HEK293 (cell line): ENCODE measurements around the gene ZFP3.
A peak's percentile ranks its signal among the peaks of the same experiment; 100 is the strongest.
"Not testable (repeated sequence)": the region's sequence is repeated elsewhere in the genome, so short reads cannot be mapped to it uniquely, and the experiment has no call there.

Experiments
- CTCF ChIA-PET: fragments of 350-600 bp; formaldehyde crosslinking; extraction: SDS; loops from one replicate; lab custom pipeline; 2021; ENCODE audit warnings: antibody characterized with exemption; lab: Yijun Ruan, JAX
- POLR2A ChIA-PET: fragments of 300-600 bp; formaldehyde crosslinking; extraction: SDS; loops from one replicate; lab custom pipeline; 2020; ENCODE audit warnings: antibody characterized with exemption, inconsistent platforms; lab: Yijun Ruan, JAX
- H3K27ac ChIP-seq: fragments of 200-500 bp; sonication (Bioruptor generic); 2 replicates; pipeline ENCODE4 v1.5.1; 2014; ENCODE audit warnings: low read depth, low read length, control low read depth, inconsistent platforms; ENCODE audit errors: extremely low read depth
- H3K36me3 ChIP-seq, 2 experiments: fragments of 200-500 bp in 1 of 2; sonication (Bioruptor generic) in 1 of 2; 1 replicate in 1 of 2; 2 replicates in 1 of 2; pipeline ENCODE4 v1.5.1; 2014 to 2017; ENCODE audit warnings: inconsistent platforms in 2 of 2, low read length in 2 of 2; ENCODE audit not compliant: control insufficient read depth in 2 of 2, insufficient read depth in 1 of 2
- H3K4me1 ChIP-seq: fragments of 200-500 bp; sonication (Bioruptor generic); 2 replicates; pipeline ENCODE4 v1.5.1; 2014; ENCODE audit warnings: mild to moderate bottlenecking, low read length, inconsistent platforms; ENCODE audit not compliant: control insufficient read depth, insufficient read depth
- H3K4me3 ChIP-seq: 2 replicates; pipeline ENCODE4 v1.5.1; 2011; ENCODE audit warnings: low read depth, mild to moderate bottlenecking, control low read depth, low read length, moderate library complexity
- H3K9me3 ChIP-seq: fragments of 200-500 bp; sonication (Bioruptor generic); 2 replicates; pipeline ENCODE4 v1.5.1; 2014; ENCODE audit warnings: low read depth, low read length, inconsistent platforms; ENCODE audit not compliant: control insufficient read depth, insufficient read depth
- EGR2 ChIP-seq: fragments of 450-650 bp; formaldehyde crosslinking; IDR thresholded peaks from 2 replicates; pipeline ENCODE4 v1.5.1; 2016; ENCODE audit warnings: low read depth, missing biosample characterization, missing genetic modification characterization
- KLF10 ChIP-seq: fragments of 450-650 bp; IDR thresholded peaks from 2 replicates; pipeline ENCODE4 v1.5.1; 2018; ENCODE audit warnings: missing biosample characterization, mild to moderate bottlenecking, missing genetic modification characterization
- TCF7L2 ChIP-seq: IDR thresholded peaks from 2 replicates; pipeline ENCODE4 v1.6.1; 2011; ENCODE audit warnings: low read depth, mild to moderate bottlenecking, inconsistent platforms, low read length, moderate library complexity, borderline replicate concordance
- YY2 ChIP-seq: fragments of 450-650 bp; formaldehyde crosslinking; IDR thresholded peaks from 2 replicates; pipeline ENCODE4 v1.5.1; 2016; ENCODE audit warnings: missing biosample characterization, missing genetic modification characterization
- ZBTB6 ChIP-seq: fragments of 450-650 bp; formaldehyde crosslinking; IDR thresholded peaks from 2 replicates; pipeline ENCODE4 v1.5.1; 2017; ENCODE audit warnings: missing biosample characterization, missing genetic modification characterization
- ZEB2 ChIP-seq: fragments of 450-650 bp; formaldehyde crosslinking; IDR thresholded peaks from 2 replicates; pipeline ENCODE4 v1.5.1; 2016; ENCODE audit warnings: missing biosample characterization, missing genetic modification characterization
- ZFHX2 ChIP-seq: fragments of 450-650 bp; formaldehyde crosslinking; conservative IDR thresholded peaks from 2 replicates; pipeline ENCODE4 v1.5.1; 2016; ENCODE audit warnings: missing biosample characterization, missing genetic modification characterization
- ZNF138 ChIP-seq: fragments of 450-650 bp; formaldehyde crosslinking; IDR thresholded peaks from 2 replicates; pipeline ENCODE4 v1.5.1; 2016; ENCODE audit warnings: missing biosample characterization, missing genetic modification characterization, borderline replicate concordance
- ZNF211 ChIP-seq: fragments of 450-650 bp; formaldehyde crosslinking; IDR thresholded peaks from 2 replicates; pipeline ENCODE4 v1.5.1; 2016; ENCODE audit warnings: low read depth, missing biosample characterization, missing genetic modification characterization
- ZNF23 ChIP-seq: fragments of 450-650 bp; formaldehyde crosslinking; IDR thresholded peaks from 2 replicates; pipeline ENCODE4 v1.5.1; 2016; ENCODE audit warnings: missing biosample characterization, missing genetic modification characterization, borderline replicate concordance
- ZNF311 ChIP-seq: fragments of 450-650 bp; formaldehyde crosslinking; IDR thresholded peaks from 2 replicates; pipeline ENCODE4 v1.5.1; 2017; ENCODE audit warnings: missing biosample characterization, missing genetic modification characterization, borderline replicate concordance
- ZNF404 ChIP-seq: fragments of 450-650 bp; formaldehyde crosslinking; IDR thresholded peaks from 2 replicates; pipeline ENCODE4 v1.5.1; 2017; ENCODE audit warnings: missing biosample characterization, missing genetic modification characterization
- ZNF571 ChIP-seq: fragments of 450-650 bp; formaldehyde crosslinking; IDR thresholded peaks from 2 replicates; pipeline ENCODE4 v1.5.0; 2017; ENCODE audit warnings: missing biosample characterization, missing genetic modification characterization
- ZNF670 ChIP-seq: fragments of 450-650 bp; formaldehyde crosslinking; IDR thresholded peaks from 2 replicates; pipeline ENCODE4 v1.5.1; 2016; ENCODE audit warnings: missing biosample characterization, missing genetic modification characterization, low read depth
- TF ChIP-seq, protein P1 (sequence below): fragments of 450-650 bp; formaldehyde crosslinking; IDR thresholded peaks from 2 replicates; pipeline ENCODE4 v1.5.1; 2016; ENCODE audit warnings: missing biosample characterization, missing genetic modification characterization, borderline replicate concordance
- TF ChIP-seq, protein P2 (sequence below): fragments of 450-650 bp; formaldehyde crosslinking; IDR thresholded peaks from 2 replicates; pipeline ENCODE4; 2016; ENCODE audit warnings: missing biosample characterization, missing genetic modification characterization
- TF ChIP-seq, protein P3 (sequence below): fragments of 450-650 bp; formaldehyde crosslinking; IDR thresholded peaks from 2 replicates; pipeline ENCODE4 v1.5.1; 2016; ENCODE audit warnings: missing biosample characterization, missing genetic modification characterization, borderline replicate concordance
- TF ChIP-seq, protein P4 (sequence below): fragments of 450-650 bp; formaldehyde crosslinking; IDR thresholded peaks from 2 replicates; pipeline ENCODE4 v1.5.1; 2017; ENCODE audit warnings: missing biosample characterization, missing genetic modification characterization

The ZFP3 gene

DNA sequence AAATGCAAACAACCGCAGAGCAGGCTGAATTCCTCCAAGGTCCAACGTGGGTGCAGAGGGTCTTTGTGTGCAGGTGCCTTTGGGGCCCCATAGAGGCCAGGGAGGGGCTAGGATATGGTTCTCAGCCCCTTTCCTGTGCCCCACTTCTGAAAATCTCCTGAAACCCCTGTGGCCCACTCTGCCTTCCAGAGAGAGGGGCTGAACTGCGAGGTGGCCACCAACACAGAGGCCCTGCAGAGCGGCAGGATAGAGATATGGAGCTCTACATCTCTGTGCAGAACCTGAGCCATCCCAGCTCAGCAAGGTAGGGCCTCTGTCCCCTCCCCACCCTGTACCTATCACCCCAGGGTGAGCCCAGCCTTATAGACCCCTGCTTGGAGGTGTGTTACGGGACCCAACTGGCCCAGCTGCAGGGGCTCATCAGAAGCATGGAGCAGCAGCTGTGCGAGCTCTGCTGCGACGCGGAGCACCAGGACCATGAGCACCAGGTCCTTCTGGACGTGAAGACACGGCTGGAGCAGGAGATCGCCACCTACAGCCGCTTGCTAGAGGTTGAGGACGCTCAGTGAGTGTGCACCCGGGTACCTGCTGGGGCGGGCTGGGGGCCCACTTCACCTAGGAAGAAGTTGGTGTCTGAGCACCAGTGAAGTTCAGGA, 43.0 kb downstream of the ZFP3 start (continued):
- TF ChIP-seq, protein P1, sequence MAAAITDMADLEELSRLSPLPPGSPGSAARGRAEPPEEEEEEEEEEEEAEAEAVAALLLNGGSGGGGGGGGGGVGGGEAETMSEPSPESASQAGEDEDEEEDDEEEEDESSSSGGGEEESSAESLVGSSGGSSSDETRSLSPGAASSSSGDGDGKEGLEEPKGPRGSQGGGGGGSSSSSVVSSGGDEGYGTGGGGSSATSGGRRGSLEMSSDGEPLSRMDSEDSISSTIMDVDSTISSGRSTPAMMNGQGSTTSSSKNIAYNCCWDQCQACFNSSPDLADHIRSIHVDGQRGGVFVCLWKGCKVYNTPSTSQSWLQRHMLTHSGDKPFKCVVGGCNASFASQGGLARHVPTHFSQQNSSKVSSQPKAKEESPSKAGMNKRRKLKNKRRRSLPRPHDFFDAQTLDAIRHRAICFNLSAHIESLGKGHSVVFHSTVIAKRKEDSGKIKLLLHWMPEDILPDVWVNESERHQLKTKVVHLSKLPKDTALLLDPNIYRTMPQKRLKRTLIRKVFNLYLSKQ (tag by site-specific recombination), result no peak
- TF ChIP-seq ZNF404 (tag by site-specific recombination) (no peak), TCF7L2 (no peak), ZEB2 (tag by site-specific recombination) (no peak), ZNF670 (tag by site-specific recombination) (no peak), ZNF311 (tag by site-specific recombination) (no peak)
- TF ChIP-seq, protein P2, sequence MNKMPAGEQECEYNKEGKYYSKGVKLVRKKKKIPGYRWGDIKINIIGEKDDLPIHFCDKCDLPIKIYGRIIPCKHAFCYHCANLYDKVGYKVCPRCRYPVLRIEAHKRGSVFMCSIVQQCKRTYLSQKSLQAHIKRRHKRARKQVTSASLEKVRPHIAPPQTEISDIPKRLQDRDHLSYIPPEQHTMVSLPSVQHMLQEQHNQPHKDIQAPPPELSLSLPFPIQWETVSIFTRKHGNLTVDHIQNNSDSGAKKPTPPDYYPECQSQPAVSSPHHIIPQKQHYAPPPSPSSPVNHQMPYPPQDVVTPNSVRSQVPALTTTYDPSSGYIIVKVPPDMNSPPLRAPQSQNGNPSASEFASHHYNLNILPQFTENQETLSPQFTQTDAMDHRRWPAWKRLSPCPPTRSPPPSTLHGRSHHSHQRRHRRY (tag by site-specific recombination), result no peak
- TF ChIP-seq, all 188 proteins: peak for 0

- H3K36me3 ChIP-seq, H3K9me3 ChIP-seq, H3K4me3 ChIP-seq, H3K27ac ChIP-seq, CTCF ChIA-PET, H3K4me1 ChIP-seq, POLR2A ChIA-PET: not testable (repeated sequence)
- TF ChIP-seq ZFHX2 (tag by site-specific recombination) (peak; percentile 36; the same call in 1 of the 2 replicates), EGR2 (tag by site-specific recombination) (peak; percentile 52; the same call in 1 of the 2 replicates)
Observed at GRCh38 chr17:5122056-5122455, 43.8 kb downstream of the ZFP3 start.

- no peak overlapping the region for H3K4me3 ChIP-seq
- ChIA-PET CTCF (no interaction called here), POLR2A (no interaction called here)
- H3K9me3 ChIP-seq, result no peaks in the 10 kb centered on the region
- H3K36me3 ChIP-seq, result no peaks in the 10 kb centered on the region
- no peak overlapping the region for H3K27ac ChIP-seq
- no peaks in the 10 kb centered on the region for H3K4me1 ChIP-seq
- TF ChIP-seq ZNF211 (tag by site-specific recombination) (no peak), ZBTB6 (tag by site-specific recombination) (no peak), KLF10 (tag by site-specific recombination) (no peak), ZNF23 (no peak), ZNF571 (tag by site-specific recombination) (no peak), ZNF138 (no peak), YY2 (tag by site-specific recombination) (no peak)
- TF ChIP-seq, protein P3, sequence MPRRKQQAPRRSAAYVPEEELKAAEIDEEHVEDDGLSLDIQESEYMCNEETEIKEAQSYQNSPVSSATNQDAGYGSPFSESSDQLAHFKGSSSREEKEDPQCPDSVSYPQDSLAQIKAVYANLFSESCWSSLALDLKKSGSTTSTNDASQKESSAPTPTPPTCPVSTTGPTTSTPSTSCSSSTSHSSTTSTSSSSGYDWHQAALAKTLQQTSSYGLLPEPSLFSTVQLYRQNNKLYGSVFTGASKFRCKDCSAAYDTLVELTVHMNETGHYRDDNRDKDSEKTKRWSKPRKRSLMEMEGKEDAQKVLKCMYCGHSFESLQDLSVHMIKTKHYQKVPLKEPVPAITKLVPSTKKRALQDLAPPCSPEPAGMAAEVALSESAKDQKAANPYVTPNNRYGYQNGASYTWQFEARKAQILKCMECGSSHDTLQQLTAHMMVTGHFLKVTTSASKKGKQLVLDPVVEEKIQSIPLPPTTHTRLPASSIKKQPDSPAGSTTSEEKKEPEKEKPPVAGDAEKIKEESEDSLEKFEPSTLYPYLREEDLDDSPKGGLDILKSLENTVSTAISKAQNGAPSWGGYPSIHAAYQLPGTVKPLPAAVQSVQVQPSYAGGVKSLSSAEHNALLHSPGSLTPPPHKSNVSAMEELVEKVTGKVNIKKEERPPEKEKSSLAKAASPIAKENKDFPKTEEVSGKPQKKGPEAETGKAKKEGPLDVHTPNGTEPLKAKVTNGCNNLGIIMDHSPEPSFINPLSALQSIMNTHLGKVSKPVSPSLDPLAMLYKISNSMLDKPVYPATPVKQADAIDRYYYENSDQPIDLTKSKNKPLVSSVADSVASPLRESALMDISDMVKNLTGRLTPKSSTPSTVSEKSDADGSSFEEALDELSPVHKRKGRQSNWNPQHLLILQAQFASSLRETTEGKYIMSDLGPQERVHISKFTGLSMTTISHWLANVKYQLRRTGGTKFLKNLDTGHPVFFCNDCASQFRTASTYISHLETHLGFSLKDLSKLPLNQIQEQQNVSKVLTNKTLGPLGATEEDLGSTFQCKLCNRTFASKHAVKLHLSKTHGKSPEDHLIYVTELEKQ (tag by site-specific recombination), result no peak
- TF ChIP-seq, protein P4, sequence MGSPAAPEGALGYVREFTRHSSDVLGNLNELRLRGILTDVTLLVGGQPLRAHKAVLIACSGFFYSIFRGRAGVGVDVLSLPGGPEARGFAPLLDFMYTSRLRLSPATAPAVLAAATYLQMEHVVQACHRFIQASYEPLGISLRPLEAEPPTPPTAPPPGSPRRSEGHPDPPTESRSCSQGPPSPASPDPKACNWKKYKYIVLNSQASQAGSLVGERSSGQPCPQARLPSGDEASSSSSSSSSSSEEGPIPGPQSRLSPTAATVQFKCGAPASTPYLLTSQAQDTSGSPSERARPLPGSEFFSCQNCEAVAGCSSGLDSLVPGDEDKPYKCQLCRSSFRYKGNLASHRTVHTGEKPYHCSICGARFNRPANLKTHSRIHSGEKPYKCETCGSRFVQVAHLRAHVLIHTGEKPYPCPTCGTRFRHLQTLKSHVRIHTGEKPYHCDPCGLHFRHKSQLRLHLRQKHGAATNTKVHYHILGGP, result no peak
Observed at GRCh38 chr17:5122586-5123342, 44.5 kb downstream of the ZFP3 start.
